ENCODE results near the gene DAB2IP.

- TF ChIP-seq CTCF (IDR thresholded peaks at IDR 0.05) (no peak), POLR2A (IDR thresholded peaks at IDR 0.05) (no peak)
Measured at GRCh38 chr9:121633736-121634135, 17.7 kb upstream of the DAB2IP start.
